Smooth muscle cell of the brain vasculature (primary cell): Measurements from ENCODE around the gene NOC2L.

Source experiments
- DNase-seq: peaks from one replicate; pipeline ENCODE4 v3.0.0-alpha.2; 2012; ENCODE audit warnings: low read depth, low spot score

NOC2L gene

DNA sequence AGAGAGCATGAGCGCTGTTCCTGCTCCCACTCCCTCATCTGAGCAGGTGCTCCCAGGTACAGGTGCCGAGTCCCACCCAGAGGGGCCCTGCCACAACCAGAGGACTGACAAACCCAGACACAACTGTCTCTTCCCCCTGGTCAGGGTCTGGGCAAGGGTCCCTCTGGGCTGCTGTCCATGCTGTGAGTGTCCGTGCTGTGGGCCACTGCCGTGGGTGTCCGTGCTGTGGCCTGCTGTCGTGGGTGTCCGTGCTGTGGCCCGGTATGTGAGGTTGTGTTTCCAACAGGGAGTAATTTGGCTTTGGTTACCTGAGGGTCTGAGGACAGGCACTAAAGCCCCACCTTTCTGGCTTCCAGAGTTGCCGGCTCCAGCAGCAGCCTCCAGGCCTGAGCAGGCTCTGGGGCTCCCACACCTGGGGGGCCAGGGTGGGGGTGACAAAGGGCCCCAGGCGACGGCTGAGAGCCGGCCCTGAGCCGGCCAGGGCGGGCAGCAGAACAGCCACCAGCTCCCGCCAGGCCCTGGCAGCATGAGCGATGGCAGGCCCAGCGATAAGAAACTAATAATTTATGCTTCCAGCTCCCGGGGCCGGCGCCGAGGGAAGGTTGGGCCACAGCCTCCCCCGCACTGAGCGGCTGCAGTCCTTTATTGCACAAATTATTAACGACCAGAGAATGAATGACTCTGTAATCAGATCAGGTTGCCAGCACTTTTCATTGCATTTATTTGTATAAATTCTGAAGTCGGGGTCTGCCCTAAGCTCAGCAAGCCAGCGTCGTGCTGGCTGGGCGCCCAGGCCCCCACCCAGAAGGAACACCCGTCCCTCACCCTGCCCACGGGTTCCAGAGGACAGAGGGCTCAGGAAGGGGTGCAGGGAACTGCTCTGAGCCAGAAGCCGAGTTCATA lies 42.6 kb downstream of the NOC2L start:
- DNase-seq: no peak

DNA sequence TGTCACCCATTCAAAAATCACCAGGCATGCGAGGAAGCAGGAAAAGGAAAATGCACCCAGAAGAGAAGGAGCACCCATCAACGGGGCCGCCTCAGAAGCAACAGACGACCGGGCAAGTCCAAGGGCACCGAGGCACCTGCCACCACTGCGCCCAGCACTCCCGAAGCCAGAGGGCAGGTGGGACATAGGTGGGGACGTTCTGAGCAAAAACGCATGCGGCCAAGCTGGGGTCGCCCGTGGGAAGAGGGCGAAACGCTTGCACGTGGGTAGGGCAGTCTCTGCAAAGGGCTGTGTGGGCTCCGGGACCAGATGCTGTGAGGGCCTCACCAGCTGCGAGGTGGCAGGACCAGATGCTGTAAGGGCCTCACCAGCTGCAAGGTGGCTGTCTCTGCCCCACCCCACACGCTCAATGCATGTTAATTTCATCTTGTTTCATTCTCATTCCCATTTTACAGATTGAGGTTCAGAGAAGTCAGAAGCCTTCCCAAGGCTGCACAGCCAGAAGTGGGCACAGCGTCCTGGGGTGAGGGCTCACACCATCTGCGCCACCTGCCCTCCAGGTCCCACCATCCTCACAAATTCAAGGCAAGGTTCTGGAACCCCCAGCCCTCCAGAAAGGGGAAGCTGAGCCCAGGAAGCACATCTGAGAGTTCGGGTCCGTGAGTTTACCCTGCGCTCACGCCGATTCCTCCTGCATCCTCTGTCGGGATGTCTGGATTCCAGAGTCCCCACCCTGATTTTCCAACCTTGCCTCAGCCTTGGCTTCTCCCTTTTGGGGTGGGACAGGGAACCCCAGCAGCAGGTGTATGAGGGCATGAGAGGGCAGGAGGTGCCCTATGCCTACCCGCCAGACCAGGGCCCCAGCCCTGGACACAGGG lies 43.5 kb downstream of the NOC2L start:
- no peak for DNase-seq

- DNase-seq: no peak
Observed at GRCh38 chr1:914891-915280, 44.2 kb downstream of the NOC2L start.

DNA sequence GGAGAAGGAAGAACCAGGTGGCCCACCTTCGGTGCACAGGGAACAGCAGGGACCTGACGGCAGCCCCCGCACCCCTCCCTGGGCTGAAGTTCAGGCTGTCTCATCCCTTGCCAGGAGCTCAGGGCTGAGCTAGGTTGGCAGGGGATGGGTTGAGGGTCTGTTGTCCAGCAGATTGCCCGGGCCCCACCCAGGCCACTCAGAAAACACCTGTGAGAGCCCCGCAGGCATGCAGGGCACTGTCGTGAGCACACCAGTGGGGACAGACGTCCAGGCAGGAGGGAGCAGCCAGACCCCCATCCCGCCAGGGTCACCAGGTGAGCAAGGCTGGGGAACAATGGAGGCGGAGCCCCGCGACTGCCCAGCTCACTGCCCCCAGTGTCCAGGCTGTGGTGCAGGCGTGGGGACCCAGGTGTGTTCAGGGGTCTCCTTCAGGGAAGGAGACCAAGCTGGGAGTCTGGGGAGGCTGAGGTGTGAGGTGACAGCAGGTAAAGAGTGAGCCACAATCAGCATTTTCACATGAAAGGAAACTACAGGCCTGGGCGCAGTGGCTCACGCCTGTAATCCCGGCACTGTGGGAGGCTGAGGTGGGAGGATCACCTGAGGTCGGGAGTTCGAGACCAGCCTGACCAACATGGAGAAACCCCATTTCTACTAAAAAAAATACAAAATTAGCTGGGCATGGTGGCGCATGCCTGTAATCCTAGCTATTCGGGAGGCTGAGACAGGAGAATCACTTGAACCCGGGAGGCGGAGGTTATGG lies 44.7 kb downstream of the NOC2L start:
- DNase-seq: no peak

GRCh38 chr1:913491-914130 lies 45.4 kb downstream of the NOC2L start:
- DNase-seq: no peak

GRCh38 chr1:912740-913301 lies 46.2 kb downstream of the NOC2L start:
- DNase-seq: no peak

GRCh38 chr1:911875-912739 lies 46.9 kb downstream of the NOC2L start:
- DNase-seq: no peak

DNA sequence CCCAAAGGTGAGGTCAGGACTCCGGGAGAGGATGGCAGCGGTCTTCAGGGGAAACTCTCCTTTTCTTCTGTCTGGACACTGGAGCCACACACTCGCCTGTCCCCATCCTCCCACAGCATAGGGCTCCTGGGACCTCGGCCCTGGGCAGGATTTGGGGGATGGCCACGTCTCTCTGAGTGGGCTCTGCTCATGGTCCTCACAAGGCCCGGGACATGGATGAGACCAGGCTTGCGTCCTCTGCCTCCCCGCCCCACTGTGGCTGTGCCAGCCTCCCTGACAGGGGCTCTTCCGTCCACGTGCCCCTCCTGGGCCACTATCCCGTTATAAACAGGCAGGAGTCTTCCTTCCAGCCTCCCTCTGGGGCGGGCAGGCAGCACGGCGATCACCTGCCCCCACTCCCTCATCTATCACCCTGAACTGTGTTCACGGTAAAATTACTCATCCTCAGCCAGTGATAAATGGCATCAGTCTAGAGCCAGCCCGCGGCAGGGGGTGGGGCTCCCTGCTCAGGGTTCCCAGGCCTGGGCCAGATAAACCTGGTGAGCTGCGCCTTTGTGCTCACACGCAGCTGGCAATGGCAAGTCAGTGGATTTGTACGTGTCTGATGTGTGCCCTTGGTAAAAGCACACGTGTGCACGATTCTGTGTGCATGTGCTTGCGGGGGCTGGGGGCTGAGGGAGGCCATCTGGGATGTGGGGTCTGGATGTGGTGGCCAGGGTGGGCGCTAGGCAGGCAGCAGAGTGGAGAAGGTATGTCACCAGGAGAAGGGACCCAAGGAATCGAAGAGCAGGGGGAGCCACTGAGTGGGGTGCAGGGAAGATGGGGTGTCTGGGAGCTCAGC lies 48.0 kb downstream of the NOC2L start:
- no peak for DNase-seq

DNA sequence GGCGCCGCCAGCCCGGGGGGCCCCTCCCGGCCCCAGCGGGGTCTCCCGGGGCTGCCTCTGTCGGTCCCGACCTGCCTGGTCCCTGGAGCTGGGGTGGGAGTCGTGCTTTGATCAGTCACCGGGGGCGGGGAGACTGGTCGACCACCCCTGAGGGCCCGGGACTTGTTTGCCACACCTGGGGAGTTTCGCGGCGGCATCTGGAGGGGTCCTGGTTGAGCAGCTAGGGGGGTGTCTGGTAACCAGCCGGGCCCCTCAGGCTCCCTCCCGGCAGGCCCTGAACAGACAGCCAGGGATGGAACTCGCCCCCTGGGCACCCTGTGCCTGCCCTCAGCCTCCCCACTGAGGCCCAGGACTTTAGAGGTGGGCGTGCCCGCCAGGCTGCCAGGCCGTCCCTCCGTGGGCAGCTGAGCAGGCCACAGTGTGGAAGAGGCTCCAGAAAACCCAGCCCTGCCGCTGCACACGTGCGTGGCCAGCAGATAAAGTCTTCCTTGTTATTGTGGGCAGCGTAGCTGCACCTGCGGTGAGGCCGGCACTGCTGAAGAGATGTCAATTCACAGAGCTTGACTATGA lies 48.7 kb downstream of the NOC2L start:
- DNase-seq: no peak

GRCh38 chr1:909861-910310 lies 49.2 kb downstream of the NOC2L start:
- no peak for DNase-seq

DNA sequence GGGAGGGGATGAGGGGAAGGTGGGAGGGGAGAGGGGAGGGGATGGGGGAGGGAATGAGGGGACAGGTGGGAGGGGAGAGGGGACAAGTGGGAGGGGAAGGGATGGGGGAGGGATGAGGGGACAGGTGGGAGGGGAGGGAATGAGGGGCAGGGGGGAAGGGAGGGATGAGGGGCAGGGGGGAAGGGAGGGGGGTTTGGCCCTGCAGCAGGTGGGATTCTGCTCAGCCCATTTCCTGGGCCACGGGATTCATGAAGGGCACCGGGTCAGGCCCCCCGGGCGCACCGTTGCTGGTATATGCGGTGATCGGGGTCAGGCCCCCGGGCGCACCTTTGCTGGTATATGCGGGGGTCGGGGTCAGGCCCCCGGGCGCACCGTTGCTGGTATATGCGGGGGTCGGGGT lies 50.4 kb downstream of the NOC2L start:
- no peak for DNase-seq

GRCh38 chr1:907611-908451 lies 51.2 kb downstream of the NOC2L start:
- no peak for DNase-seq

DNA sequence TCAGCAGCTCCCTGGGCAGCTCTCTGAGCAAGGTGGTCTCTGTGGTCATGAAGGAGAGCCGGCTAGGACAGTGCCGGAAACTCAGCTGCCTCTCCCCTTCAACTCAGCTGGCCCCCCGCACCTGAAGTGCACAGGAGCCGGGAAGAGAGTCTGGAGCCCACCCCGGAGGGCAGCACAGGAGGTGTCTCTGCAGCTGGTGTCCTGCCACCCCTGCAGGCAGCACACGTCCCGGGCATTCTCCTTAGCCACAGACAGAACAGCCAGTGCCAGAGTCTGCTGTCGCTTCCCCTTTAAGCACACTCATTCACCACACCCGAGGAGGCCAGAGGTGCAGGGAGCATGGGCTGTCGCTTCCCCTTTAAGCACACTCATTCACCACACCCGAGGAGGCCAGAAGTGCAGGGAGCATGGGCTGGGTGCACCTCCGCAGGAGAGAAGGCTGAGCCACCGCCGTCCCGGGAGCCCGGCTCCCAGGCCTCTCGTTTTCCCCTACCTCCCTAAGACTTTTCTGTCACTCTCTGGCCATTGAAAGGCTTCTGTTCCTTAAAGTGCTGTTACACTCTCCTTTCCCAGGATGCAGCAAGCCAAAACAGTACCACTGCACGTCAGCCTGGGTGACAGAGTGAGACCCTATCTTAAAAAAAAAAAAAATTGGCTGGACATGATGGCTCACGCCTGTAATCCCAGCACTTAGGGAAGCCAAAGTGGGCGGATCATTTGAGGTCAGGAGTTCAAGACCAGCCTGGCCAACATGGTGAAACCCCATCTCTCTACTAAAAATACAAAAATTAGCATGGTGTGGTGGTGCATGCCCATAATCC lies 52.2 kb downstream of the NOC2L start:
- DNase-seq: no peak

DNA sequence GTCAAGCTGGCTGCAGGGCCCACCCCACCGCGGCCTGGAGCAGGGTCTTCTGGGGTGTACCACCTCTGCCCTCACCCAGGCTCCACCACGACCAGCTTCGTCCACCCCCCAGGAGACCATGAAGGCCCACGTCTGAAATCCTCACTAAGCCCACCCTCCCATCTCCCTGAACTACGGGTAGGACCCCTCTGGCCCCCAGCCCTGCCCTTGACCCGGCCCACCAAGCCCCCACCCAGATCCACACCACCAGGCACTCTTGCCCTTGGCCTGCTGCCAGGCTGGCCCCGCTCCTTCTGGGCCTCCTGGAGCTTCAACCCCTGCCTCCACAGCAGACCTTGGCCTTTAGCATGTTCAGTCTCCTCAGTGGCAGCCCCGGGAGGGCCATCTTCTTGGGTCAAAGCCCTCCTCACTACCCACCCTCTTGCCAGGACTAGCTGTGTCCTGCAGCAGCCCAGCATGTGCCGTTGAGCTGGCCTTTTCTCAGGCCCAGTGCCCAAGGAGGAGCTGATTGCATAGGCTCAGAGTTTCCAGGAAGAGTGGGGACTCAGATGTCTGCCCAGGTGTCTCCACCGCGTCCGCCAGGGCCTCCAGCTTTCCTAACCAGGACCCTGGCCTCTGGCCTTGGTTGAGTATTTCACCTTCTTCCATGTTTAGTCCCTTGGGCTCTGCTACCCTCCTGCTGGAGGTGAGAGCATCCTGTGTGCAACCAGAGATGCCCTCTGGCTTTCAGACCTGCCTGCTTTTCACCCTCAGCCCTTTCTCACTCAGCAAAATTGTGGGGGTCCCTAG lies 53.1 kb downstream of the NOC2L start:
- no peak for DNase-seq

DNA sequence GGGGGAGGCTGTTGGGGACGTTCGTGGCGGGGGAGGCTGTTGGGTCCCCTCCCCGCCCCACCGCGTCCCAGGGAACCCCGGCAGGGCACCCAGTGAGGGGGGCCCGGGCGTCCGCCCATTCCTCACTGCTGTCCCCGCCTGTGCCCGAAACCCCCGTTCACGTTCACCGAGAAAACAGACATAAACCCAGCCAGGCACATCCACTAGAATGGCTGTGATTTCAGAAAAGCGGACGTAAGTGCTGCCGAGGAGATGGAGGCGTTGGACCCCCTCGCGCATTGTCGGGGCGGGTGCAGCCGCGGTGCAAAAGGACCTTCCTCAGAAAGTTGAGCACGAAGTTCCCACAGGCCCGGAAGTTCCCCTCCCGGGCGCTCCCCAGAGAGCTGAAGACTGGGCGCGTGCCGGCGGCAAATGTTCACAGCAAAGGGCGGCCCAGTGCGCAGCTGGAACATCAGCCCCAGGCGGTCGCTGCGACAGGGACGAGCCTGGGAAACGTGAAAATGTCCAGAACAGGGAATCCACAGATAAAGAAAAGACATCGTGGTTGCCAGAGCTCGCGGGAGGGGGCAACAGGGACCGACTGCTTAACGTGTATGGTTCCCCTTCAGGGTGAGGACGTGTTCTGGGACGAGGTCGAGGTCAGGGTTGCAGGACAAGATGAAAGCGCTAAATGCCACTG lies 53.8 kb downstream of the NOC2L start:
- DNase-seq: no peak
